ENCODE results near the gene ALOX15. TPM values are rescaled to one million over a fixed set of nuclear protein-coding genes. Genes with fewer than 3 reads are reported as not detected.

Gene ALOX15
- total RNA-seq, 2 donors from 2014 or later, result not detected

DNA sequence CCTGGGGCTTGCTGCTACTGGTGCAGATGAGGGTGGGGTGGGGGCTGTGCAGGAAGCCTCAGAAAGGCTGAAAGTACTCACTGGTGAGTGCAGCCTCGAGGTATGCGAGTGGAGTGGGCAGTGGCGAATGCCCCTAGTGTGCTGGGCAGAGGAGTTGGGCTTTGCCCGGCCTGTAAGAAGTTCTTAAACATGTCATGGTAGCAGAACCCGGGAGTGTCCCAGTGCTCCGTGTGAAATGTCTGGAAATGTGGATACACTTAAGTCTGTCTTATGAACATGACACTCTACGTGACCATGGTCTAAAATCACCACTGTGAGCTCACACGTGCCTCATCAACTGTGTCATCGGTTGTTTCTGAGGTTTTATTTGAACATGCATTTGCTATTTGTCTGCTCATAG lies 55.4 kb downstream of the ALOX15 start:
- Histone ChIP-seq H3K9me3 (no peaks in the 10 kb centered on the region), H3K4me3 (no peak overlapping the region), H3K36me3 (no peaks in the 10 kb centered on the region), H3K4me1 (ENCODE audit: control insufficient read depth in 1 of 2, low read depth in 2 of 2) (peaks cover 5 to 13% of the 10 kb centered on the region in 2 donors), H3K27me3 (replicated peaks; ENCODE audit: insufficient read depth) (no peaks in the 10 kb centered on the region), H3K27ac (no peak overlapping the region)
- no peak for DNase-seq (ENCODE audit: low spot score)
- ATAC-seq (ENCODE audit: insufficient number of reproducible peaks, low FRiP score, low read depth), result no peak
- TF ChIP-seq, protein P1, sequence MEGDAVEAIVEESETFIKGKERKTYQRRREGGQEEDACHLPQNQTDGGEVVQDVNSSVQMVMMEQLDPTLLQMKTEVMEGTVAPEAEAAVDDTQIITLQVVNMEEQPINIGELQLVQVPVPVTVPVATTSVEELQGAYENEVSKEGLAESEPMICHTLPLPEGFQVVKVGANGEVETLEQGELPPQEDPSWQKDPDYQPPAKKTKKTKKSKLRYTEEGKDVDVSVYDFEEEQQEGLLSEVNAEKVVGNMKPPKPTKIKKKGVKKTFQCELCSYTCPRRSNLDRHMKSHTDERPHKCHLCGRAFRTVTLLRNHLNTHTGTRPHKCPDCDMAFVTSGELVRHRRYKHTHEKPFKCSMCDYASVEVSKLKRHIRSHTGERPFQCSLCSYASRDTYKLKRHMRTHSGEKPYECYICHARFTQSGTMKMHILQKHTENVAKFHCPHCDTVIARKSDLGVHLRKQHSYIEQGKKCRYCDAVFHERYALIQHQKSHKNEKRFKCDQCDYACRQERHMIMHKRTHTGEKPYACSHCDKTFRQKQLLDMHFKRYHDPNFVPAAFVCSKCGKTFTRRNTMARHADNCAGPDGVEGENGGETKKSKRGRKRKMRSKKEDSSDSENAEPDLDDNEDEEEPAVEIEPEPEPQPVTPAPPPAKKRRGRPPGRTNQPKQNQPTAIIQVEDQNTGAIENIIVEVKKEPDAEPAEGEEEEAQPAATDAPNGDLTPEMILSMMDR (IDR thresholded peaks at IDR 0.05), result no peak

DNA sequence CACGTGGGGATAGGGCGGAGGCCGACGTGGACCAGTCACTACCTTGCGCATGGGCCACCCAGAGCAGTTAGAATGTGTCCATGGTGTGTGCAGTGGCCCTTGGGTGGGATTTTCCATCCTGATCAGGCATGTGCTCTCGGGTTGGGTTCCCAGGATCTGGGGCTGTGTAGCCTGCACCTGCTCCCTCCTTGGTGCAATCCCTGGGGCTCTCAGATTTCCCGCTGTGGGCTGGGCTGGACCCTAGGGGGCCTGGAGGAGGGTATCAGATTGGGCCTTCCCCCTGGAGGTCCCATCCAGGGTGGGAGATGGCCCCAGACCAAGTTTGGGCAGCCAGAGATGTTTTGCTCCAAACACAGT lies 55.9 kb downstream of the ALOX15 start:
- ATAC-seq (ENCODE audit: insufficient number of reproducible peaks, low FRiP score, low read depth) (no peak), DNase-seq (ENCODE audit: low spot score) (no peak)
- Histone ChIP-seq H3K9me3 (no peaks in the 10 kb centered on the region), H3K27ac (no peak overlapping the region), H3K27me3 (replicated peaks; ENCODE audit: insufficient read depth) (no peaks in the 10 kb centered on the region), H3K4me3 (no peak overlapping the region), H3K4me1 (ENCODE audit: control insufficient read depth in 1 of 2, low read depth in 2 of 2) (peaks cover 5 to 13% of the 10 kb centered on the region in 2 donors), H3K36me3 (no peaks in the 10 kb centered on the region)
- TF ChIP-seq, protein P1 (IDR thresholded peaks at IDR 0.05), result no peak

DNA sequence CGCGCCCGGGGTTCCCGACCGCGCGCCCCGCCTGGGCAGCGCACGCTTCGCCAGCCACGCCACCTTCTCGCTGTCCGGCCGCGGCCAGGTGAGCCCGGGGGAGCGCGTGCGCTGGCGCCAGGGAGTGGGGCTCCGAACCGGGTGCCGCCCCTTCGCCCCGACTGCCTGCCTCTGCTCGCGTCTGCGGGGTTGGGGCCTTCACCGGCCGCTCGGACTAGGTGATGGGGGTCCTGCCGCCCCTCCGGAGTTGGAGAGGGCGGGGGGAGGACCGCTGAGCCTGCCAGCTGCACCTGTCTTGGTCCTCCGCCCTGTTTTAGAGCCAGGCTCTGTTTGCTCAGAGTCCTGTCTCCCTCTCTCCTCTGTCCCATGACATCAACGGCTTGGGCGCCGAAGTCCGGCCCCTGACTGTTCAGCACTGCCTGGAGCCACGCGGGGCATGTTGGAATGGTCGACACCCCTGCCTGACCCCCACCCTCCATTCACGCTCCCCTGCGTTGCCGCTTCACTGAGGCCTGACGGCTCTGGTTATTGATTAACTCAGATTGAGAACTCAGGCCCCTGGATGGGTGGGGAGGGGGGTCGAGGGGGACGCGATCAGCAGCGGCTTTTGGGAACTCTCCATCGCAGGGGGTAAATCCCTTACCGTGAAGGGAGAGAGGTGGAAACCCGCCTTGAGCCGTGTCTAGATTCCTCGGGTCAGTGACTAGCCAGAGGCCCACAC lies 56.4 kb downstream of the ALOX15 start:
- DNase-seq (ENCODE audit: low spot score), result no peak
- ATAC-seq (ENCODE audit: insufficient number of reproducible peaks, low FRiP score, low read depth), result no peak
- Histone ChIP-seq H3K4me1 (ENCODE audit: control insufficient read depth in 1 of 2, low read depth in 2 of 2) (peaks cover 5 to 13% of the 10 kb centered on the region in 2 donors), H3K4me3 (no peak overlapping the region), H3K27ac (no peak overlapping the region), H3K36me3 (no peaks in the 10 kb centered on the region), H3K27me3 (replicated peaks; ENCODE audit: insufficient read depth) (no peaks in the 10 kb centered on the region), H3K9me3 (no peaks in the 10 kb centered on the region)
- TF ChIP-seq, protein P1 (IDR thresholded peaks at IDR 0.05), result no peak

DNA sequence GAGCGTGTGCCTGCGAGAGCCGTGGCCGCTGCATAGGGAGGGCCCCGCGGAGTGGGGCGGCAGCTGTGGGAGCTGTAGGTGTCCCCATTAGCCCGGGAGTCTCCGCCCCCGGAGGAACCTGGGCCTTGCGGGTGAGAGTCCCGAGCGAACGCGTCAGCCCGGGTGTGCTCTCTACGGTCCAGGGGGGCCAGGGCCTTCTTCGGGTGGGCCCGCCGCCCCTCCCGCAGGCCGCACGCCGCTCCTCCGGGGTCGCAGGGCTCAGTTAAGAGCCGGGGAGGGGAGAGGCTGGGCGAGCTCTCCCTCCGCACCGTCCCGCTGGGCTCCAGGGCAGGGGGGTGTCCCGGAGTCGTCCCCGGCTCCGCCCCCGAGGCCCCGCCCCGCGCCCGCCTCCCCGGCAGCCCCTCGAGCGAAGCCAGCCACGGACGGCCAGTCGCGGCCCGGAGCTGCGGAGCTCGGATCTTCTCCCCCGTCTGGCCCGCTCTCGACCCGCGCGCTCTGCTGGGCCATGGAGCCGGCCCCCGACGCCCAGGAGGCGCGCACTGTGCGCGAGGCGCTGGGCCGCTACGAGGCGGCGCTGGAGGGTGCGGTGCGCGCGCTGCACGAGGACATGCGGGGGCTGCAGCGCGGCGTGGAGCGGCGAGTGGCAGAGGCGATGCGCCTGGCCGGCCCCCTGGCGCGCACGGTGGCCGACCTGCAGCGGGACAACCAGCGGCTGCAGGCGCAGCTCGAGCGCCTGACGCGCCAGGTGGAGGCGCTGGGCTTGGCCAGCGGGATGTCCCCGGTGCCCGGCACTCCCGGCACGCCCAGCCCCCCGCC lies 57.2 kb downstream of the ALOX15 start, which contains the start of gene SMTNL2:
SMTNL2 (plus strand) TSS at position 429 of the 816 bp plus-strand sequence; CDS start at position 506, 77 bp downstream.
- no peak for DNase-seq (ENCODE audit: low spot score)

DNA sequence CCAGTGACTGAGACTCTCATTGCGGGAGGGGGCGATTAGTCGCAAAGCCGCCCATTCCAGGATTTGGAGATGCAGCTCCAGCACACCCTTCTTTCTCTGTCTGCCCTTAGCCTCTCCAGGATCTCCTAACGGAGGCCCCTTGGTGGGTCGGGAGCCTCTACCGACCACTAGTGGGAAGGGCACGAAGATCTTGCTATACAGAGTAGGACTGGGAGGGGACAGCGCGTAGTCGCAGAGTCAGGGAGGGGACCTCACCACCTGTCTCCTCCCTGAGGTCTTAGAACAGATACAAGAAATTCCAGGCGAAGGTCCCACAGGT lies 57.7 kb downstream of the ALOX15 start:
- Histone ChIP-seq H3K4me3 (peak overlapping the region; percentile 68), H3K9me3 (no peaks in the 10 kb centered on the region), H3K36me3 (no peaks in the 10 kb centered on the region), H3K27me3 (replicated peaks; ENCODE audit: insufficient read depth) (no peaks in the 10 kb centered on the region), H3K27ac (no peak overlapping the region), H3K4me1 (ENCODE audit: control insufficient read depth in 1 of 2, low read depth in 2 of 2) (peaks cover 5 to 13% of the 10 kb centered on the region in 2 donors)
- DNase-seq (ENCODE audit: low spot score) (no peak), ATAC-seq (ENCODE audit: insufficient number of reproducible peaks, low FRiP score, low read depth) (no peak)
- TF ChIP-seq, protein P1 (IDR thresholded peaks at IDR 0.05), result peak; percentile 18

More for the DNA sequence above, 57.2 kb downstream of the ALOX15 start, which contains the start of gene SMTNL2:
- Histone ChIP-seq H3K4me3 (peak within 1 kb of the TSS; percentile 68), H3K36me3 (no peaks in the 10 kb centered on the region), H3K4me1 (ENCODE audit: control insufficient read depth in 1 of 2, low read depth in 2 of 2) (peaks cover 5 to 13% of the 10 kb centered on the region in 2 donors), H3K27ac (no peak within 1 kb of the TSS), H3K9me3 (no peaks in the 10 kb centered on the region), H3K27me3 (replicated peaks; ENCODE audit: insufficient read depth) (no peaks in the 10 kb centered on the region)
- TF ChIP-seq, protein P1 (IDR thresholded peaks at IDR 0.05), result no peak
- ATAC-seq (ENCODE audit: insufficient number of reproducible peaks, low FRiP score, low read depth), result no peak
